VCaP (cell line): ENCODE measurements around the gene PLA2G4A.
"Not testable (repeated sequence)": the region's sequence is repeated elsewhere in the genome, so short reads cannot be mapped to it uniquely, and the experiment has no call there.

Experiments used
- H3K27ac ChIP-seq: fragments of 450-650 bp; 2 replicates; pipeline ENCODE4 v1.5.1; 2017
- CTCF ChIP-seq: fragments of 450-650 bp; conservative IDR thresholded peaks from 2 replicates; pipeline ENCODE4 v1.5.1; 2017; ENCODE audit warnings: mild to moderate bottlenecking, moderate library complexity

The PLA2G4A gene

DNA sequence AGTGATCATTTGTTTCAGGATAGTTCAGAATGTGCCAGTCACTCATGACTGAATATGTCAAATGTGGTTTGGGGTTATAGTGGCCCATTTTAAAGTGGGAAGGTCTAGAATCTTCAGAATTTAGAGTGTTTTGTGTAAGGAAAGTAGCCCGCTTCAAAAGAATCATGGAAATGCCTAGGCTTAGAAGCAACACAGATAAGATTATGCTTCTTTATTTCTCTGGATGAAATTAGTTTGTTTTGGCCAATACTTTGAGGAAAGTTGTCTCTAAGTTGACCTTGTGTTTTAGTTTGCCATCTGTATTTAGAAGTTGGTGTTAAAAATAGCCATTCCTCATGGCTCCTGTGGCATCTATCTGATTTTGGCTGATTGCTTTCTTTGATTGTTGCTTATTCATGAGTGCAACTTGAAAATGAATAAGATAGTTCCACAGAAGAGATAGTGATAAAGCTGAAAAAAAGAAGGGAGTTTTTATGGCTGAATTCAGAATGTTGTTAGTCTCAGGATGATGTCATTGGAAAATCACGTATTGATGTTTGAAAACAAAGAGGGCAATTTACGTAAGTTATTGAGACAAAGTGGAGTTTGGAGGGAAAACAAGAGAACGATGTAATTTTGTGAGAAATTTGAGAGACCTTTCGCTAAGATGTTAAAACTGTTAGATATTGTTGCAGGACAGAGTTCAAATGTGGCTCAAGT lies 71.9 kb downstream of the PLA2G4A start:
- no peak overlapping the region for H3K27ac ChIP-seq

GRCh38 chr1:186901631-186902030 lies 72.9 kb downstream of the PLA2G4A start:
- H3K27ac ChIP-seq: no peak overlapping the region
- no peak for TF ChIP-seq CTCF

More for the DNA sequence above, 71.9 kb downstream of the PLA2G4A start:
- TF ChIP-seq CTCF: no peak

DNA sequence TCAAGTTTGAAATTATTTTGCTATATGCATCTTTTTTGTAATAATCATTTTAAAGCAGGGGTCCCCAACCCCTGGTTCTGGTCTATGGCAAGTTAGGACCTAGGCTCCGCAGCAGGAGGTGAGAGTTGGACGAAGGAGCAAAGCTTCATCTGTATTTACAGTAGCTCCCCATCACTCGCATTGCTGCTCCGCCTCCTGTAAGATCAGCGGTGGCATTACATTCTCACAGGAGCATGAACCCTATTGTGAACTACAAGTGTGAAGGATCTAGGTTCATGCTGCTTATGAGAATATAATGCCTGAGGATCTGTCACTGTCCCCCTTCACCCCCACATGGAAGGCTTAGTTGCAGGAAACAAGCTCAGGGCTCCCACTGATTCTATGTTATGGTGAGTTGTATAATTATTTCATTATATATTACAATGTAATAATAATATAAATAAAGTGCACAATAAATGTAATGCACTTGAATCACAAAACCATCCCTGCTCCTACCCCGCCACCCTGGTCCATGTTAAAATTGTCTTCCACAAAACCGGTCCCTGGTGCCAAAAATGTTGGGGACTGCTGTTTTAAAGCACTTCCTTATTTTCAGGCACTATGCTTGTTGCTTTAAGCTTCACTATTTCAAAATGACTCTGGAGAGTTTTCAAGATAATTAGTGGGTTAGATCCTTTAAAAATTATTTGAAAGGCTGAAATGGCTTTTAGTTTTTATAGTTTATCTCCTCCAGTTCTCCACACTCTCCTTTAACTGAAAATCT lies 74.8 kb downstream of the PLA2G4A start:
- TF ChIP-seq CTCF: no peak
- H3K27ac ChIP-seq: no peak overlapping the region

GRCh38 chr1:186904361-186904760 lies 75.6 kb downstream of the PLA2G4A start:
- no peak for TF ChIP-seq CTCF
- no peak overlapping the region for H3K27ac ChIP-seq

DNA sequence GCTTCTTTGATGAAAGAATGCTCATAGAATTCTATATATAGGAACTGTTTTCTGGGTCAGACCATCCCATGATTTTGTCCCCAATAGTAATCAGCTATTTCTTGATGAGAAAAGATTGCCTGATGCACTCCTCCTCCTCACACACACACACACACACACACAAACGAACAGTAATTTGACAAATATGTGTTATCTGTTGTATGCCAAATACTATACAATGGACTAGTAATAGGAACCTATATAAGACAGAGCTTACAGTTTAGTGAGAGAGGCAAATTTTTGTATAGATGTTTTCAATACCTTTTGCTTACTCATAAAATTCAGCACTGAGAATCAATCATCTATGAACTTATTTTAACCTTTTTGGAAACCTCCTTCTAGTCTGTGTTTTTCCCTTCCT lies 76.8 kb downstream of the PLA2G4A start:
- TF ChIP-seq CTCF: no peak
- H3K27ac ChIP-seq: no peak overlapping the region

DNA sequence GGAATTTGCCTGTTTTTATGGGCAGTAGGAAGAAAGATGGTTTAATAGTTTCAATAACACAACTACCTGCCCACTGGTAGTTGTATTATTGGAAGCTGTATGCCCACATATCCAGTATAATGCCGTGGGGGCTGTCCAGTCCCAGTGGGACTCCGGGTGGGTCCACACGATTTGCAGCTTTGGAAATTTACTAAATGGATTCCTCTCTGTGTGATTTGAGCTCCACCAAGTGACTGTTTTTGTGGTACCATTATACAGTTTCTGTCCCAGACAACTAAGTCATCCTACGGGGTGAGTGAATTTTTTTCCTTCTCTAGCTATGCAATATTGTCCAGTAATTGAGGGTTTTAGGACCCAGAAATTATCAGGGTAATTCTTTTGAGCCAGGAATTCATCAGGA lies 86.8 kb downstream of the PLA2G4A start:
- no peak for TF ChIP-seq CTCF
- no peak overlapping the region for H3K27ac ChIP-seq

DNA sequence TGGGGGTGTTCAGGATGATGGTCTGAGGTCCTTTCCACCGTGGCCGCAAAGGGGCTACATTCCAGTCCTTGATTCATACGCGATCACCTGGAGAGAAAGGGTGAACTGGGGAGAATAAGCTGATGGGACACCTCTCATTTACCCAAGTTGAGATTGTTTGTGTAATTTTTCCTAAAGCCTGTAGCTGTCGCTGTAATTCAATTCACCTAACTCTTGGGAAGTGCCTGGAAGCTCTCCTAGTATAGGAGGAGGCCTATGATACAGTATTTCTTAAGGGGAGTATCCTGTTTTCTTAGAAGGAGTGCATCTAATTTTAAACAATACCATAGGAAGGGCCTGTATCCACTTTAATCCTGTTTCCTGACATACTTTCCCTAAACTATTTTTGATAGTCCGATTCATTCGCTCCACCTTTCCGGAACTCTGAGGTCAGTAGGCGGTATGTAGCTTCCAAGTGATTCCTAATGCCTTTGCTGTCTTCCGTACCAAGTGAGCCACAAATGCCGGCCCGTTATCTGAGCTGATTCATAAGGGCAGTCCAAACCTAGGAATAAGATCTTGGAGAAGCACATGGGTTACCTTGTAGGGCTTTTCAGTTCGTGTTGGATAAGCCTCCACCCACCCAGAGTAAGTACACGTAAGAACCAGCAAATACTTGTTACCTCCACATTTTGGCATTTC lies 88.5 kb downstream of the PLA2G4A start:
- peak; percentile 55 for TF ChIP-seq CTCF
- not testable (repeated sequence) for H3K27ac ChIP-seq

GRCh38 chr1:186921386-186921785 lies 92.6 kb downstream of the PLA2G4A start:
- H3K27ac ChIP-seq: not testable (repeated sequence)

DNA sequence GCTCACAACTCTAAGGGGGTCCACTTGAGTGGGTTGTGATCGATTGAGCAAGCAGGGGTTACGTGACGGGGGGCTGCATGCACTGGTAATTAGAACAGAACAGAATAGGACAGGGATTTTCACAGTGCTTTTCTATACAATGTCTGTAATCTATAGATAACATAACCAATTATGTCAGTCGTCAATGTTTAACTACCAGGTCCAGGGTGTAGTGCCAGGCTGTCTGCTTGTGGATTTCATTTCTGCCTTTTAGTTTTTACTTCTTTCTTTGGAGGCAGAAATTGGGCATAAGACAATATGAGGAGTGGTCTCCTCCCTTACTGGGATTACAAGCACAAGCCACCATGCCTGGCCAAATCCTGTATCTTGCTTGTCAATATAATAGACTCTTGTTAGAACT lies 94.1 kb downstream of the PLA2G4A start:
- not testable (repeated sequence) for H3K27ac ChIP-seq
